Ishikawa (cell line): Measurements from ENCODE around the gene PXDN.

Source experiments
- CEBPB ChIP-seq: IDR thresholded peaks from 2 replicates; pipeline ENCODE4 v1.6.1; 2012
- EP300 ChIP-seq: IDR thresholded peaks from 2 replicates; pipeline ENCODE4 v1.6.1; 2012; ENCODE audit warnings: borderline replicate concordance
- NFIC ChIP-seq: IDR thresholded peaks from 2 replicates; pipeline ENCODE4 v1.6.1; 2012
- RAD21 ChIP-seq: IDR thresholded peaks from 2 replicates; pipeline ENCODE4 v1.6.1; 2012; ENCODE audit warnings: low read depth
- REST ChIP-seq: IDR thresholded peaks from 2 replicates; pipeline ENCODE4 v1.6.1; 2012; ENCODE audit warnings: low read depth, mild to moderate bottlenecking
- TAF1 ChIP-seq: IDR thresholded peaks from 2 replicates; pipeline ENCODE4 v1.6.1; 2012; ENCODE audit warnings: low read depth, mild to moderate bottlenecking
- TCF12 ChIP-seq: IDR thresholded peaks from 2 replicates; pipeline ENCODE4 v1.6.1; 2012; ENCODE audit warnings: low read depth
- ZBTB7A ChIP-seq: IDR thresholded peaks from 2 replicates; pipeline ENCODE4 v1.6.1; 2012; ENCODE audit warnings: low read depth

- TF ChIP-seq EP300: no peak
- no peak for TF ChIP-seq TAF1
- TF ChIP-seq ZBTB7A: no peak
- TF ChIP-seq NFIC: no peak
- no peak for TF ChIP-seq REST
- no peak for TF ChIP-seq TCF12
- no peak for TF ChIP-seq CEBPB
- TF ChIP-seq RAD21: no peak
Observed at GRCh38 chr2:1659951-1660565, 84.3 kb downstream of the PXDN start.
